LHCN-M2 (cell line): Measurements from ENCODE around the gene CREB1. TPM values are rescaled to one million over a fixed set of nuclear protein-coding genes. Genes with fewer than 3 reads are reported as not detected.
"Not testable (repeated sequence)": the region's sequence is repeated elsewhere in the genome, so short reads cannot be mapped to it uniquely, and the experiment has no call there.

Experiments used
- DNase-seq: peaks from one replicate; pipeline ENCODE4 v3.0.0-alpha.2; 2012; ENCODE audit warnings: low read depth
- total RNA-seq: library from RNA; depleted of rRNA; stranded (reverse); fragments of >200 nt; gene quantifications from 2 replicates; pipeline ENCODE4 v1.2.3, GENCODE V29; 2014

The CREB1 gene
- total RNA-seq, 1 experiment from 2014 or later: 37.2 TPM

DNA sequence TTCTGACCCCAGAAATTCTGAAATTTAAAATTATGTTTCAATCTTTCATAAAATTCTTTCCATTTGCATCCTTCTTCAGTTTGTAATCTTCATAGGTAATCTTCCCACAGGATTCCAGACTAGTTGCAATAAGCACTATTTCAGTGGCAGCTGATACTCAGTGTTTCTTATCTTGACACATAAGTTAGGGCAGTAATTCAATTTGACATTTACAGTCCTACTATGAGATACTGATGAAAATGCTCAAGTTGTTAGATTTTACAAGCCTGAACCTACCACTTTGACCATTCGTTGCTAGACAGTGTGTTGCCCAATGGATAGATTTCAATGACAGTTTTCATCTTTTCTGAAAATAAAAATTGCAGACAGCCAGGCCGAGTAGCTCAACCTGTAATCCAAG lies 85.1 kb downstream of the CREB1 start:
- DNase-seq: no peak

DNA sequence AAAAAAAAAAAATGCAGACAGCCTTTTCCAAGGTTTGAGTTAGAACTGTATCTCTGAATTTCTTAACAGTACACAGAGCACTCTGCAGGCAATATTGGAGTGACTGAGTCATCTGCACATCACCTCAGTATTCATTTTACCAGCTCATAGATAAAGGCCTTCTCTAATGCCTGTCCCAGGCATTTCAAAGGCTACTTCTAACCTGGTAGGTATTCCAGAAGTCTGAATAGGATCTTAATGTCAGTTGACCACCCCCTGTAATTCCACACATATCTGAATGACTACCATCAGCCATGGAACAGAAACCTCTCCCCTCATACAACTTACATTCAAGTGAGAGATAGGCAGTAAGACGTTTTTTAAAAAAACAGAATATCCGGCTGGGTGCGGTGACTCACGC lies 86.4 kb downstream of the CREB1 start:
- DNase-seq: peak; percentile 37

DNA sequence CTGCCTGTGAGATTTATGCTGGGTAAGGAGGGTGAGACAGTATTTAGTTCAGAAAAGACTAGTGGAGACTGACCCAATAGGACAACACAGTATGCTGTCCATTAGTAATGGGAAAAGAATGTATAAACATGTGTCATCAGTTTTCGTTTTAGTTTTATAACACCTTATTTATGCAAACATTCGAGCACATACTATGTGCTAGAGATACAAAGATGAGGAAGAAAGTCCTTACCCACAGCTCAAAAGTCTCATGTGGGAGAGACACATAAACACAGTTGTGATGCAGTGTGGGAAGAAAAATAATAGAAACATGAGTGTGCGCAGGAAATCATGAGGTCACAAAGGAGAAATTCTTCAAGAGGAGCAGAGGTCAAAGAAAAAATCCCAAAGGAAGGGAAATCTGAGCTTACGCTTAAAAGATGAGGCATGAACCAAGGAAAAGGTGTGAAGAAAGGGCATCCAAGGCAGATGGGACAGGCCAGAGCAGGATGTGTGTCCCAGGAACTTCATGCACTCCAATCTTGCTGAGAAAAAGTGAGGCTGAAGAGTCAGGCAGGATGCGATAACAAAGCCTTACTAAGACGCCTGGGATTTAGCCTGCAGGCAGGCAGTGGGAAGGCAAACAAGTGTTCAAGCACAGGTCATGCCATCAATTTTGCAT lies 87.4 kb downstream of the CREB1 start:
- DNase-seq: peak; percentile 84

DNA sequence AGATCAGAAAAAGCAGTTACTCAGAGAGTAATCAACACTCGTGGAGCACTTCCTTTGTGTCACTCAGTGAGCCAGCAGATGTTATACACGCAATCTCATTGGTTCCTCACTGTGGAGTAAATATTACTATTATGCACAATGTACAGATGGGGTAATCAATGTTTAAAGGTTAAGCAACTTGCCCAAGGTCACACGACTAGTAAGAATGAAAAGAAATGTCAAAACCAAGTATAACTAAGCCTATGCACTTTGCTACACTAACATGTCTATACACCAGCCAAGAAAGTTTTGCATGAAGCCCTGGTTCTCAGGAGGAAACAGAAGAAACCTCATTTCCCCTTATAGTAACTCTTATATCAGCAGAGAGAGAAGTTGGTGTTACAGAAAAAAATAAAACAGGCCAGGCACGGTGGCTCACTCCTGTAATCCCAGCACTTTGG lies 90.0 kb downstream of the CREB1 start:
- no peak for DNase-seq

DNA sequence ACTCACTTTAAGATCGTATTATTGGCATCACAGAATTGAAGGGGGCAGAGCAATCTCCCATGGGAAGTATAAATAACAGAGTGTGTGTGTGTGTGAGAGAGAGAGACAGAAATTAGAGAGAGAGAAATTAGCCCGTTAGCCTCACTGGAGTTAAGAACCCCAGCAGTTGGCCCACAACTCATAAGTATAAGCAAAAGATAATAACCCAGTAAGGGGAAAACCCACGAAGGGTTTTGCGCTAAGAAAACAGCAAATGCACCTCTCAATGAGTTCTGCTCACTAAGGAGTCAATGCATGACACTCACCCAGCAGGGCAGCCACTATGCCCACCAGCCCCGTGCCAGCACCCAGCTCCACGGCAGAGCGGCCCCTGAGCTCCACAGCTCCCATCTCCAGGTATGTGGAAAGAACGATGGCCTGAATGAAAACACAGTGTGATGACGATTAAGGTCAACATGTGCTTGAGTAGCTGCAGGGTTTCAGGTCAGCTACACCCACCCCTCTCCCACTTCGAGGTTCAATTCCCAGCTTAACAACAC lies 91.8 kb downstream of the CREB1 start:
- no peak for DNase-seq

DNA sequence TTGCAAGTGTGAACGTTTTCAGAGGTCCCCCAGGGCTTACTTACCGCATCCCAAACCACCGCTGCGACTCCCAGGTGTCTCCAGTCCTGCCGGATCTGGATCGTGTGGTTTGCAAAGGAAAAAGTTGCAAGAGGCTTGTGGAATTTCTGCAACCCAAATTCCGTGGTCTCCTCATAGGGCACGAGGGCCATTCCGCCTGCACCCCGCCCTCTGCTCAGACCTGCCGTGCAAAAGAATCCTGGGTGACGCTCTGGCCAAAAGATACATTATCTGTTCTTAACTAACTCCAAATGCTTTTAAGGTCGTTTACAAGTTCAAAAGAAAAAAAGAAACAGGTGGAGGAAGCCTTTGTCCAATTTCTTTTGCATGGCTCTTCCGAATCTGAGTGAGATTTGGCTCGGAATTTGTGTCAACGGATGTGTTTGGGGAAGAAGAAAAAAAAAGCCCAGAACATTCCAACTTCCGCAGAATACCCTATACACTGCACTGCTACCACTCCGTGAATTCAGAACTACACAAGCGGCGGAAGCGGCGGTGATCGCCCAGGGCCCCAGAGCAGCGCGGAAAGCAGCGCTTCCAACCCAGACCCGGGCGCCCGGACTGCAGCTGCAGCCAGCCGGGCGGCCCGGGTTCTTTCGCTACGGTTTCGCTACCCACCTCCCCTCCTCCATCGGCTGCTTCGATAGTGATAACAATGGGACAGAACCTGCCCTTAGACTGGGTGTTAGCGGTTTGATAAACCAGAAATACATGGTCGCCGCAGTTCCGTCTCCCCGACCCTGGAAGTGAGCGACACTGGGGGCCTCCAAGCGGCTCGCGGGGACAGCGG lies 94.6 kb downstream of the CREB1 start:
- peak; percentile 58 for DNase-seq

DNA sequence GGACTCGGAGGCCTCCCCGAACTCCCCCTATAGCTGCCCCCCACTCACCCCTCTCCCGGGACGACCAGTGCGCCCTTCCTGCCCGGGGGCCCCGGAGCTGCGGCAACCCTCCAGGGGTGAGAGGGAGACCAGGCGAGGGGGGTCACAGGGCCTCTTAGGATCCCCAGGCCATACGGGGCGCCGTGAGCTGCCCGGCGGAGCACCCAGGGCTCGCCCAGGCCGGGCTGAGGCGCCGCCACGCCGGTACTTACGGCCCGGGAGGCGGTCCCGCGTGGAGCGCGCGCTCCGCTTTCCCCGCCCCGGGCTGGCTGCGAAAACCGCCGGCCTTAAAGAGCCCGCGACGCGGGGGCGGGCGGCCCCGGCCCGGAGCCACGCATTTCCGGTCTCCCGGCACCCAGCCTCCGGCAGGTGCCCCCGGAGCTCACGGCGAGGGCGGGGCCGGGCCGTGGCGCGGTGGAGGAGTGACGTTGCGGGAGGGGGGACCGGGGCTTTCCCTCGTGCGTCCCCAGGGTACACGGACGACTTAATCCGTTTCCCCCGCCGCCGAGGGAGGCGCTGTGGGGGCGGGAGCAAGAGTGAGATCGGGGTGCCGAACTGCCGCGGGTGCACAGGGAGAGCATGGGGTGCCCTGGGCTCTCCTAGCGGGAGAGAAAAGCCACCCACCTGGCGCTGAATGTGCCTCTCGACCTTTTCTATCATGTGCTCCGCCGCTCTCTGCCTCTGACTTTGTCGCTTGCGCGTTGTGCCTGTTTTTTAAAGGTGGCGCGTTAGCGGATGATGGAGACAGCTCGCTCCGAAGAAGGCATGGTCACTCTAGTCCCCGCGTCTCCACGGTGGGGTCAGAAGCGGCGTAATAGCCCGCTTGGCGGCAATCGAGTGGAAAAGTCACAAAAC lies 95.5 kb downstream of the CREB1 start, which contains the start of gene METTL21A:
Gene METTL21A (minus strand): TSS at position 381 of the 894 bp plus-strand sequence. CDS start 1,019 bp downstream, outside the sequence.
- DNase-seq: peak; percentile 83

DNA sequence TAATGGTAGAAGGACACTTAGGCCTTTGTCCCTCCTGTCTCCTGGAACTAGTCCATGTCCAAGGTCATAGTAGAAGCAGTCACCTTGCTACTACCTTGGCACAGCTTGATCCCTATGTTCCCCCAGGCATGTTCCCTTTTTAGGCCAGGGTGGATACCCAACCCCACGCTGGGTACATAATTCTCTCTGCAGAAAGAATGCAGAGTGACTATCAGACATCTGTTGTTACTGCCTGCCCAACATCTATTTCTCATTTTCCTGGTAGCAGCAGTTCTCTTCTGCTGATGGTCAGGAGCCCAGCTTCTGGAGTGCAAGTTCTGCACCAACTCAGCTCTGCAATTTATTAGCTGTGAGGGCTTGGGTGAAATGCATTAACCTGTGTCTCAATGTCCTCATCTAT lies 99.8 kb downstream of the CREB1 start:
- DNase-seq: no peak

DNA sequence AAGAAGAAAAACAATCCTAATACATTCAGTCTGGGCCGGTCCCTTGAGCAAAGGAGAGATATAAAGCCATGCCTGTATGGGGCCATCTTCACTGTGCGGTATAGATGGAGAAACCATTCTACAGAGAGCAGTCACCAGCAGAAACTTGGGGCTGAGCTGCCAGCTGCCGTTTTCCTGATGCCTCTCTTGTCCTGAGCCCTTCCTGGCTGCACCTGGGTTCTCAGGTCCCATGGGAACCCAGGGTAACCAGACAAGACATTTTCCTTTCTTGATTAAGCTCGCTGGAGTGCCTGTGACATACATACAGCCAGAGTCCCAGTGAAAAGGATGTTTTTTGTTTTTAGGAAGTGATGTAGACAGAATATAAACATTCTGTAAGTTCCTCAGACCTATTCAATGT lies 100.7 kb downstream of the CREB1 start:
- DNase-seq: no peak

DNA sequence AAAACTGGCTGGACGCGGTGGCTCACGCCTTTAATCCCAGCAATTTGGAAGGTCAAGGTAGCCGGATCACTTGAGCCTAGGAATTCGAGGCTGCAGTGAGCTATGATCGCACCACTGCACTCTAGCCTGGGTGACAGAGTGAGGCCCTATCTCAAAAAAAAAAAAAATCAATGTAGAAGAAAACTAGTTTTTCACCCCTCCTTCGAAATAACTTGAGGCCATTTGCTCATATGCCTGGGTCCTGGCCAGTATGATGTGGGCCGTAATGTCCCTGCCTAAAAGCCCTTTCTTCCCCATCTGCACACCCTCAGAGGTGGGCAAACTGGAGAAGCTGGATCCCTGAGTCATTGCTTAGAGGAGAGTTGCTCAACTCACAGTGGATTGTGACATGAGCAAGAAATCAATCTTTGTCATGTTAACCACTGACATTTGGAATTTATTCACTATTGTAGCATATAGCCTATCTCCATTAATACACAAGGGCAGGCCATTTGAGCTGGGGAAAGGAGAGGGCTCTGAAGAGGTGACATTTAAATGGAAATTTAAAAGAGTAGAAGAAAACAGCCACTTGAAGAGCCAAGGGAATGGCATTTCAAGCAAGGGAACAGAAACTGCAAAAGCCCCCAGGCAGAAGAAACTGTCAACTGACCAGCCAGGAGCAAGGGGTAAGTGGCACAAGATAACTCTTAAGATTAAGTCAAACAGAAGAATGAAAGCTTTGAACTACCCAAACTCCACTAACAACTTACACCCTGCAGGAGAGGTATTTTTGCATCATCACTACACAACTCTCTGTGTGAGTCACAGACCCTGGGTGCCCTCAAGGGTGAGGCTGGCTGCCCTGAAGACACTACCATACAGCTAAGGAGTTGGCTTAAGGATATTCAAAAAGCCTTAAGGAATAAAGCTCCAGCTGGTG lies 103.1 kb downstream of the CREB1 start:
- DNase-seq: peak; percentile 47

DNA sequence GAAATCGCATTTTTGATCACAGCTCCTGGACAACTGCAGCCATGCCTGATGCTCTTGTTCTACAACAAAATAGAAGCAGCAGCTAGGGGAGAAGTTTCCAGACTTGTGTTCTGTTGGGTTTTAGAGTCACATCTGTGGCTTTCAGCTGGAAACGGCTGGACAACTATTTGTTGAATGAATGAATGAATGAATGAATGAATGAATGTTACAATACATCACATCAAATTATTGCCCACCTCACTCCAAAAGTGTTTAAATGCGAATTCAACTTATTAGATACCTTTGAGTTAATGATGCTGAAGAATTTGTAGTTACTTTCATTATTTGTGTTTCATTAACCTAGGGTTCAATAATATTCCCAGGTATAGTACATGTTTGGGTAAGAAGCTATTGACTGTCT lies 103.9 kb downstream of the CREB1 start:
- DNase-seq: no peak

DNA sequence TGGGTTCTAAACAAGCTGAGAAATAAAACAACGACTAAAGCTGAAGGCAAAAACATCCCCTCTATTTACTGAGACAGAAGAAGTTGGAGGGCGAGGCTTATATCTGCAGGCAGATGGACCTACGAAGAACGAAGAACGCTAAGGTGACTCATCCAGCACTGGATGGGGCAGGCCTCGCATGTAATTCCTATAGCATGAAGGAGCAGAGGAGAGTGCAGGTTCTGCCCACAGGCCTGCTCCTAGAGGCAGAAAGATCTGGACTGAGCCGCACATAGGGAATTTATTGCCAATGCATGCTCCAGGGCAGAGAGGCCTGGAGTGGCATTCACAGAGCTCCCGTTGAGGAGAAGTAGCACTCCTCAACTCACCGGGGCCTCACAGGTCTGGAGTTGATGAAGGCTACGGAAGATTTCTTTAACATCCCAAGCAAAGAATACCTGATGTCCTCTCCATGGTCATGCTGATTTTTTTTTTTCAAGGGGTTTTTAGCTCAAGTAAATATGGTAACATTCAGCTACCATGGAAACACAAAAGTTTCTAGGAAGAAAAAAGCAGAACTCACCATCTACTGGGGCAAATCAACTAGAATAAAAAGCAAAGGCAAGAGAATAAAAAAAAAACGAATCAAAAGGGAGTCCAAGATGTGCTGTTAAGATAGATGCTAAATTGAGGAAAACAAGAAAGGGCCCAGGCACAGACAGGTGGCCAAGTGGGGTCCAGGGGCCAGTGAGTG lies 105.9 kb downstream of the CREB1 start:
- DNase-seq: no peak

DNA sequence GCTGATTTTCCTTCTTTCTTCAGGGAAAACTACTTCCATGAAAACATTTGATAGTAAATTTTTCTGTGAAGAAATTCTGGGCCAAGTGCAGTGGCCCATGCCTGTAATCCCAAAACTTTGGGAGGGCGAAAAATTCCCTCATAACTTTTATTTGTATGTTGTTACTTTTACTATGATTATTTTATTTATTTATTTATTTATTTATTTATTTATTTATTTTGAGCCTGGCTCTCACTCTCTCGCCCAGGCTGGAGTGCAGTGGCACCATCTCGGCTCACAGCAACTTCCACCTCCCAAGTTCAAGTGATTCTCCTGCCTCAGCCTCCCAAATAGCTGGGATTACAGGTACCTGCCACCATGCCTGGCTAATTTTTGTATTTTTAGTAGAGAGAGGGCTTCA lies 109.5 kb downstream of the CREB1 start:
- DNase-seq: not testable (repeated sequence)

DNA sequence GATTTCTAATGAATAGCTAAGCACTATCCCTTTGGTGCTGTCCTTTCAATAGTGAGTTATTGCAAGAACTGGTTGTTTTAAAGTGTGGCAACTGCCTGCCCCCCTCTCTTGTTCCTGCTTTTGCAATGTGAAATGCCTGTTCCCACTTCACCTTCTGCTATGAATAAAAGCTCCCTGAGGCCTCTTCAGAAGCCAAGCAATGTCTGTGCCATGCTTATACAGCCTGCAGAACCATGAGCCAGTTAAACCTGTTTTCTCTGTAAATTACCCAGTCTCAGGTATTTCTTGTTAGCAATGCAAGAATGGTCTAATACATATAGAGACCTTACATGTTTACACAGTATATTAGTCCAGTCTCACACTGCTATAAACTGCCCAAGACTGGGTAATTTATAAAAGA lies 110.4 kb downstream of the CREB1 start:
- no peak for DNase-seq

DNA sequence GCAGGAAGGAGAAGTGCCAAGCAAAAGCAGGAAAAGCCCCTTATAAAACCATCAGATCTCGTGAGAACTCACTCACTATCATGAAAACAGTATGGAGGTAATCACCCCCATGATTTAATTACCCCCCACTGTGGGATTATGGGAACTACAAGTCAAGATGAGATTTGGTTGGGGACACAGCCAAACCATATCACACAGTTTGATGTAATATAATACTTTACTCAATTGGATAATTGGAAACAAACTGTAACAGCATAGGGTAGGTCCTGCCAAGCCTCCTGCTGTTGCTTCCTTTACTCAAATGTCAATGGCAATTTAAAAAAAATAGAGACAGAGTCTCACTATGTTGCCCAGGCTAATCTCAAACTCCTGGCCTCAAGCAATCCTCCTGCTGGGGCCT lies 110.9 kb downstream of the CREB1 start:
- DNase-seq: no peak

DNA sequence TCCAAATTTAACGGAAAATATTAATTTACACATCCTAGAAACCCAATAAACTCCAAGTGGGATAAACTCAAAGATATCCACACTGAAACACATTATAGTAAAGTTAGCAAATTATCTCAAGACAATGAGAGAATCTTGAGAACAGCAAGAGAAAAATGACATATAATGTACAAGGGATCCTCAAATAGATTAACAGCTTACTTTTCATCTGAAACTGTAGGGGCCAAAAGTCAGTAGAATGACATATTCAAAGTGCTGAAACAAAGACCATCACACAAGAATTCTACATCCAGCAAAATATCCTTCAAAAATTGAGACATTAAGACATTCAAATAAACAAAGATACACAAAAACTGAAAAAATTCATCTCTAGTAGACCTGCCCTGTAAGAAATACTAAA lies 114.1 kb downstream of the CREB1 start:
- no peak for DNase-seq

DNA sequence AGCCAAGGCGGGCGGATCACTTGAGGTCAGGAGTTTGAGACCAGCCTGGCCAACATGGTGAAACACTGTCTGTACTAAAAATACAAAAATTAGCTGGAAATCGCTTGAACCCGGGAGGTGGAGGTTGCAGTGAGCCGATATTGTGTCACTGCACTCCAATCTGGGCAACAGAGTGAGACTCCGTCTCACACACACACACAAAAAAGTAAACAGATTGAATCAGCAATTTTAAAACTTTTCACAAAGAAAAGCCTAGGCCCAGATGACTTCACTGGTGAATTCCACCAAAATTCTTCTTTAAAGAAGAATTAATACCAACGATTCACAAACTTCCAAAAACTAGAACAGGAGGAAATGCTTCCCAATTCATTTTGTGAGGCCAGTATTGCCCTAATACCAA lies 116.8 kb downstream of the CREB1 start:
- not testable (repeated sequence) for DNase-seq
